Measurements from ENCODE around the gene BTG1. TPM values are rescaled to one million over a fixed set of nuclear protein-coding genes. Genes with fewer than 3 reads are reported as not detected.

BTG1 gene
- total and polyA plus RNA-seq, 2 of the 8 experiments (the other 6 are each of a cell fraction or from before 2014, with no cell fraction given): 17.1 to 32.7 TPM

GRCh38 chr12:92175961-92176360 is 30.3 kb upstream of the BTG1 start:
- no peak overlapping the region for H4K8ac ChIP-seq (ENCODE audit: extremely low read depth, insufficient read depth, low read length)
- no peak overlapping the region; a peak in 1 of 4 replicates for H3K4me2 ChIP-seq (ENCODE audit: insufficient read depth in 1 of 2, low read depth in 2 of 2, low read length in 2 of 2)
- CTCF ChIA-PET (ENCODE audit: partially characterized antibody): no interaction called here
- no peak overlapping the region for H2BK5ac ChIP-seq (ENCODE audit: low read depth, low read length)
- H3K79me2 ChIP-seq (ENCODE audit: control insufficient read depth in 1 of 2, insufficient read depth in 2 of 2, low read length in 2 of 2): no peaks in the 10 kb centered on the region
- no peaks in the 10 kb centered on the region for H4K20me1 ChIP-seq (replicated peaks in 1 of 2; ENCODE audit: control insufficient read depth in 1 of 2, insufficient read depth in 2 of 2, low read length in 2 of 2)
- H3K36me3 ChIP-seq (ENCODE audit: control insufficient read depth in 2 of 4, insufficient read depth in 4 of 4, low read length in 3 of 4): no peaks in the 10 kb centered on the region
- 79% methylated on average over 3 of the region's 3 CpGs; no CpG with 5 or more reads in 1 of the 2 experiments for WGBS, 2 experiments (ENCODE audit: extremely low coverage in 1 of 2, insufficient coverage in 1 of 2, insufficient read length in 1 of 2, insufficient replicate concordance in 2 of 2, low coverage in 1 of 2, low lambda C conversion rate in 2 of 2, missing lambda C conversion rate in 1 of 2)
- DNase-seq (ENCODE audit: low read depth in 1 of 2, low spot score in 2 of 2) (no peak), FAIRE-seq (no peak)
- no peaks in the 10 kb centered on the region for H3K79me1 ChIP-seq (ENCODE audit: low read depth, low read length)
- H2BK120ac ChIP-seq (replicated peaks; ENCODE audit: low read depth, low read length): no peak overlapping the region
- H2BK12ac ChIP-seq (ENCODE audit: low read depth, low read length): 0 out of 2 replicates have a peak overlapping the region, but pooled peaks have one; percentile 46
- H4K91ac ChIP-seq (replicated peaks; ENCODE audit: insufficient read length, low read length): no peak overlapping the region
- no peaks in the 10 kb centered on the region for H3K9me3 ChIP-seq (ENCODE audit: insufficient read depth in 2 of 2, low read depth in 1 of 2, low read length in 1 of 2)
- no peak overlapping the region for H3K27ac ChIP-seq (ENCODE audit: low read depth, low read length)
- H3K23me2 ChIP-seq (ENCODE audit: low read depth, low read length): no peaks in the 10 kb centered on the region
- H2BK20ac ChIP-seq (ENCODE audit: low read length): peak overlapping the region; percentile 77; the same call in 1 of the 2 replicates
- H3K27me3 ChIP-seq (replicated peaks in 1 of 4; ENCODE audit: control insufficient read depth in 3 of 4, extremely low read depth in 1 of 4, insufficient read depth in 3 of 4, low read length in 3 of 4): no peaks in the 10 kb centered on the region
- no peak overlapping the region for H3K14ac ChIP-seq (ENCODE audit: insufficient read length)
- no peak overlapping the region; the same call in 1 of the 2 replicates for H3K18ac ChIP-seq (ENCODE audit: extremely low read depth, low read length)
- POLR2A ChIA-PET (ENCODE audit: partially characterized antibody): no interaction called here
- 0 out of 2 replicates have a peak overlapping the region, but pooled peaks have one; percentile 9 for H2AFZ ChIP-seq (ENCODE audit: low read length)
- H3K23ac ChIP-seq (ENCODE audit: insufficient read length): no peak overlapping the region
- H3K4me1 ChIP-seq (replicated peaks in 1 of 4; ENCODE audit: control insufficient read depth in 3 of 4, insufficient read depth in 4 of 4, low read length in 3 of 4): peaks cover 0 to 5% (median 1%) of the 10 kb centered on the region in 4 experiments; a peak in 2 of 7 replicates
- no peak overlapping the region for H3K56ac ChIP-seq (replicated peaks; ENCODE audit: insufficient read length, low read depth, low read length)
- no peak overlapping the region for H3K9ac ChIP-seq (replicated peaks in 1 of 4; ENCODE audit: extremely low read depth in 1 of 4, low read depth in 3 of 4, low read length in 3 of 4)
- H2BK15ac ChIP-seq (ENCODE audit: low read length): no peak overlapping the region
- H3K4ac ChIP-seq (replicated peaks; ENCODE audit: insufficient read length, low read depth, low read length): no peak overlapping the region
- H3K4me3 ChIP-seq (ENCODE audit: extremely low read depth in 1 of 4, insufficient read depth in 2 of 4, low read depth in 3 of 4, low read length in 4 of 4): no peak overlapping the region
- H2AK5ac ChIP-seq (ENCODE audit: low read depth, low read length): no peak overlapping the region
- H4K5ac ChIP-seq (ENCODE audit: insufficient read length, low read depth, low read length): no peak overlapping the region
- TF ChIP-seq CTCF (IDR thresholded peaks at IDR 0.05; ENCODE audit: control extremely low read depth in 1 of 3, insufficient read depth in 1 of 3, low read depth in 1 of 3, low read length in 3 of 3) (no peak), ATF2 (IDR thresholded peaks at IDR 0.05; ENCODE audit: low read length) (no peak), SAP30 (IDR thresholded peaks at IDR 0.05; ENCODE audit: insufficient read depth, insufficient replicate concordance, low read length) (no peak), BACH1 (IDR thresholded peaks at IDR 0.05; ENCODE audit: low read length) (no peak), RNF2 (IDR thresholded peaks at IDR 0.05; ENCODE audit: borderline replicate concordance, low read depth, low read length, missing control alignments, poor library complexity, severe bottlenecking) (no peak), TCF12 (IDR thresholded peaks at IDR 0.05; ENCODE audit: low read depth, low read length) (no peak), MAFK (IDR thresholded peaks at IDR 0.05; ENCODE audit: low read depth, low read length) (no peak), SP2 (IDR thresholded peaks at IDR 0.05; ENCODE audit: low read length) (no peak), CHD2 (IDR thresholded peaks at IDR 0.05; ENCODE audit: low read length) (no peak)
